GM21619 (cell line): ENCODE data around the gene ARHGDIG.
"Not testable (repeated sequence)": the region's sequence is repeated elsewhere in the genome, so short reads cannot be mapped to it uniquely, and the experiment has no call there.

ENCODE experiments used
- ATAC-seq: cut with Tn5 transposase; IDR thresholded peaks from one replicate; pipeline ENCODE4 v1.9.1; 2021; ENCODE audit not compliant: unreplicated experiment

Gene ARHGDIG

GRCh38 chr16:322476-323143 is 42.2 kb downstream of the ARHGDIG start:
- no peak for ATAC-seq

- ATAC-seq, result no peak
These were observed 43.7 kb downstream of the ARHGDIG start for GRCh38 chr16:324201-324450.

GRCh38 chr16:324451-325334 is 44.3 kb downstream of the ARHGDIG start:
- ATAC-seq, result no peak

- ATAC-seq, result no peak
These were observed 45.2 kb downstream of the ARHGDIG start for GRCh38 chr16:325375-326145.

- no peak for ATAC-seq
These were observed 50.4 kb downstream of the ARHGDIG start for GRCh38 chr16:330741-331140.

- ATAC-seq, result not testable (repeated sequence)
These were observed 50.9 kb downstream of the ARHGDIG start for GRCh38 chr16:331181-331814.
